GM23248 (cell line): Measurements from ENCODE around the gene SLC5A3. TPM values are rescaled to one million over a fixed set of nuclear protein-coding genes. Genes with fewer than 3 reads are reported as not detected.
A peak's percentile ranks its signal among the peaks of the same experiment; 100 is the strongest.

ENCODE experiments used
- DNase-seq: peaks from one replicate; pipeline ENCODE4 v3.0.0-alpha.2; 2015
- H2AFZ ChIP-seq: fragments of 200-600 bp; sonication (generic); 2 replicates; pipeline ENCODE4 v1.6.1; 2016; ENCODE audit warnings: antibody characterized with exemption
- H3F3A ChIP-seq: fragments of 200-600 bp; sonication (generic); 2 replicates; pipeline ENCODE4 v1.6.1; 2016; ENCODE audit warnings: mild to moderate bottlenecking, antibody characterized with exemption, mixed run types; ENCODE audit not compliant: insufficient read depth
- H3K27ac ChIP-seq: fragments of 200-600 bp; sonication (generic); 2 replicates; pipeline ENCODE4 v1.5.1; 2016; ENCODE audit warnings: mild to moderate bottlenecking
- H3K27me3 ChIP-seq: fragments of 200-600 bp; sonication (generic); replicated peaks from 2 replicates; pipeline ENCODE4 v1.6.1; 2016; ENCODE audit warnings: mild to moderate bottlenecking; ENCODE audit not compliant: insufficient read depth
- H3K36me3 ChIP-seq: fragments of 200-600 bp; sonication (generic); 2 replicates; pipeline ENCODE4 v1.6.1; 2016; ENCODE audit warnings: low read depth, mild to moderate bottlenecking
- H3K4me1 ChIP-seq: fragments of 200-600 bp; sonication (generic); 2 replicates; pipeline ENCODE4 v1.6.1; 2016; ENCODE audit warnings: mild to moderate bottlenecking; ENCODE audit not compliant: insufficient read depth
- H3K4me2 ChIP-seq: fragments of 200-600 bp; sonication (generic); one replicate; pipeline ENCODE4 v1.6.1; 2016; ENCODE audit warnings: mild to moderate bottlenecking; ENCODE audit not compliant: unreplicated experiment
- H3K4me3 ChIP-seq: fragments of 200-600 bp; sonication (generic); 2 replicates; pipeline ENCODE4 v1.5.1; 2016; ENCODE audit warnings: mild to moderate bottlenecking
- H3K79me2 ChIP-seq: fragments of 200-600 bp; sonication (generic); 2 replicates; pipeline ENCODE4 v1.6.1; 2016; ENCODE audit warnings: mild to moderate bottlenecking; ENCODE audit not compliant: insufficient read depth
- H3K9ac ChIP-seq: fragments of 200-600 bp; sonication (generic); 2 replicates; pipeline ENCODE4 v1.6.1; 2016; ENCODE audit warnings: mild to moderate bottlenecking
- H3K9me2 ChIP-seq: fragments of 200-600 bp; sonication (generic); 2 replicates; pipeline ENCODE4 v1.6.1; 2016; ENCODE audit warnings: mixed run types, mild to moderate bottlenecking, moderate library complexity; ENCODE audit not compliant: insufficient read depth
- H3K9me3 ChIP-seq: fragments of 200-600 bp; sonication (generic); one replicate; pipeline ENCODE4 v1.6.1; 2017; ENCODE audit warnings: low read depth
- H4K20me1 ChIP-seq: fragments of 200-600 bp; sonication (generic); 2 replicates; pipeline ENCODE4 v1.6.0; 2016; ENCODE audit not compliant: insufficient read depth
- EZH2 ChIP-seq: fragments of 200-600 bp; sonication (generic); IDR thresholded peaks from 2 replicates; pipeline ENCODE4 v1.6.1; 2018; ENCODE audit warnings: antibody characterized with exemption, mild to moderate bottlenecking; ENCODE audit not compliant: insufficient read depth, poor library complexity, severe bottlenecking
- EZH2phosphoT487 ChIP-seq: fragments of 200-600 bp; sonication (generic); IDR thresholded peaks from 2 replicates; pipeline ENCODE4 v1.6.1; 2018; ENCODE audit warnings: antibody characterized with exemption, moderate library complexity, mild to moderate bottlenecking, low read depth; ENCODE audit not compliant: insufficient read depth
- WGBS, 2 experiments: methylation state at CpG; one replicate each; pipeline ENCODE4 v1.1.6; 2015 to 2017; ENCODE audit warnings: low lambda C conversion rate in 2 of 2, low coverage in 1 of 2; ENCODE audit errors: missing lambda C conversion rate in 2 of 2; 5-methylcytosine and 5-hydroxymethylcytosine counted together
- in situ Hi-C: fragments of 300-500 bp; cut with MboI; formaldehyde crosslinking; loops from 2 replicates; pipeline ENCODE4 v1.15.0; 2020
- polyA plus RNA-seq: library from polyadenylated mRNA; unstranded; fragments of >200 nt; fragmentation: Nextera tagmentation; extraction: Ambion mirVana; gene quantifications from 2 replicates; pipeline ENCODE4 v1.2.1, GENCODE V29; 2016
- total RNA-seq: library from RNA; depleted of rRNA; stranded (reverse); fragments of >200 nt; shearing (Covaris generic); gene quantifications from 2 replicates; pipeline ENCODE4 v1.2.3, GENCODE V29; 2014; rRNA removed

Gene SLC5A3
- total RNA-seq (9.5 and 10.8 TPM in 2 replicates), polyA plus RNA-seq (2.6 and 3.0 TPM in 2 replicates)

DNA sequence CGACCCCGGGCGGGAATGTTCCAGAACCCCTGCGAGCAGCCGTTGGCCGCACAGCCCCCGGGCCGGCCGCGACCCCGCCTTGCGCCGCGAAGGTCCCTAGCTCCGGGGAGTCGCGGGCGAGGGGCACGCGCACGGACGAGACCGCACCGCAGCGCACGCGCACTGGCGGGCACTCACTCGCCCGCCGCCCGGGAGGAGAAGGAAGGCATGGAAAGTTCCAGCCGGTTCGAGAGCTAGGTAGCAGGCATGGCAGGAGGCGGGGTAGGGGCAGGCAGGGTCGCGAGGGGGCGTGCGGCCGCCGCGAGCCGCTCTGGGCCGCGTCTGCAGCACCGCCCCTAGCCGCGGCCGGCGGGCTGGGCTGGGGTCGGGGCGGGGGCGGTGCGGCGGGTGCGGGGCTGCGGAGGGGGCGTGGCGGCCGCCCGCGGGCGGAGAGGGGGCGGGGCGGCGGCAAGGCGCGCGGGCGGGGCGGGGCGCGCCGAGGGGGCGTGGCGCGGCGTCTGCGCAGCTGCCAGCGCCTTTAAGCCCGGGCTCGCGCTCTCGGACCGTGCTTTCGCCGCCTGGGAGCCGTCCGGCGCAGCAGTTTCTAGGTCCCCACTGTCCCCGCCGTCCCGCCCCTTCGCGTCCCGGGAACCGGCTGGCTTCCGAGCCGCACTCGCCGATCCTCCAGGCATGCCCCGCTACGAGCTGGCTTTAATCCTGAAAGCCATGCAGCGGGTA, at the start of gene SLC5A3, which contains the start of gene MRPS6:
Gene SLC5A3, plus strand, starts transcription at position 547 of the 717 bp plus-strand sequence. CDS start 21,621 bp downstream, outside the sequence.
Gene MRPS6, plus strand, starts transcription at position 547 of the 717 bp plus-strand sequence. Its CDS starts 123 bp downstream, at position 670.
- WGBS, 2 experiments: 1 to 2% methylated on average over 54 to 55 of the region's 104 CpGs
- peak; percentile 95 for DNase-seq

DNA sequence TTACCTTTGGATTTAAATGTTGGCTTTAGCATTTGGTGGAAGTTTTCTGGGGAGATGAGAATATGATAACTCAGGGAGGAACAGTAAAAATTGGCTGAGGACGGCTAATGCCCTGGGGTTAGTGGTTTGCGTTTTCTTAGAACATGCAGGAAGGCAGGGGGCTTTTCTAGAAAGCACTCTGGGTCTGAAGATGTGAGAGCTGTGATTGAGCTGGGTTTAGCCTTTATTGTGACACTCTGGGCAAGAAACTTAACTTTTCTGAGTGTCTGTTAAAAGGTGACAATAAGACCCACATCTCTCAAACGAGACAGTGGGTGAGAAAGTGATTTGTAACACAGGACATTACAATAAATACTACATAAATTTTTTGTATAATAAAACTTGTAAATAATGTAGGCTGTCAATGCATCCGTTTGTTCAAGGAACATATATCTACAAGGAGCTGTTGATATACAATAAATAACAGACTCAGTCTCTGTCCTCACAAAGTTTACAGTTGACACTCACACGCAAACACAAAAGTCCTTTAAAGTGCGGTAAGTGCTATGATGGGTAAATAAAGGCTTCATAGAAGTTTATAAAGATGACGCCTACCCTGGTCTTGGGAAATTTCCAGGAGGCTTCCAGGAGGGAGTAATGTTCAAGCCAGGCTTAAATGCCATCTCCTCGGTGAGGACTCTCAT, 49.5 kb upstream of the SLC5A3 start:
- H3K36me3 ChIP-seq: no peaks in the 10 kb centered on the region
- no peak overlapping the region for H3K4me3 ChIP-seq
- in situ Hi-C loops: no loop called here
- H3K79me2 ChIP-seq: no peaks in the 10 kb centered on the region
- no peak for DNase-seq
- H2AFZ ChIP-seq: no peak overlapping the region
- H3F3A ChIP-seq: peaks cover 16% of the 10 kb centered on the region; the same call in 1 of the 2 replicates
- no peak overlapping the region for H3K4me2 ChIP-seq
- H3K27me3 ChIP-seq: no peaks in the 10 kb centered on the region
- H3K9ac ChIP-seq: no peak overlapping the region
- H3K9me3 ChIP-seq: no peaks in the 10 kb centered on the region
- WGBS, 2 experiments: 87 to 88% methylated on average over 8 of the region's 8 CpGs
- H3K27ac ChIP-seq: no peak overlapping the region
- TF ChIP-seq EZH2 (no peak), EZH2phosphoT487 (no peak)
- H3K9me2 ChIP-seq: no peaks in the 10 kb centered on the region
- no peaks in the 10 kb centered on the region for H4K20me1 ChIP-seq
- peaks cover 27% of the 10 kb centered on the region for H3K4me1 ChIP-seq

More for the DNA sequence above, at the start of gene SLC5A3, which contains the start of gene MRPS6:
- Histone ChIP-seq H3F3A (peaks cover 10% of the 10 kb centered on the region; the same call in 1 of the 2 replicates), H3K4me2 (peak within 1 kb of the TSS; percentile 90), H3K36me3 (no peaks in the 10 kb centered on the region), H3K79me2 (peaks cover 42% of the 10 kb centered on the region), H3K4me1 (peaks cover 24% of the 10 kb centered on the region), H3K9ac (peak within 1 kb of the TSS; percentile 80), H3K4me3 (peak within 1 kb of the TSS; percentile 78), H2AFZ (peak within 1 kb of the TSS; percentile 89), H3K9me3 (no peaks in the 10 kb centered on the region), H3K27ac (peak within 1 kb of the TSS; percentile 44), H4K20me1 (0 out of 2 replicates have a peak, but pooled peaks cover 4% of the 10 kb centered on the region), H3K9me2 (no peaks in the 10 kb centered on the region), H3K27me3 (no peaks in the 10 kb centered on the region)
- TF ChIP-seq EZH2phosphoT487: no peak
- TF ChIP-seq EZH2: no peak
- in situ Hi-C loops: no loop called here

DNA sequence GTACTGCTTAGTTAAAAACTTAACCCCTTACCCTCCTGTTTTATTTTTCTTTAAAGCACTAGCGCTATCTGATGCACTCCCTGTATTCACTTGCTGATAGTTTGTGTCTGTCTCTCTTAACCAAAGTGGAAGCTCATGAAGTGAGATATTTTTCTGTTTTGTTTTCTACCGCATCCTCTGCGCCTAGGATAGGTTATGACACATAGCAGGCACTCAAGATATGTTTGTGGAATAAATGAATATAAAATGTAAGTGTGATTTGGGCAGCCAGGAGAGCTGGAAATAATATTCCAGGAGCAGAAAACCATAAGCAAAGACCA, 49.0 kb upstream of the SLC5A3 start:
- no peaks in the 10 kb centered on the region for H3K27me3 ChIP-seq
- WGBS, 2 experiments: 92 to 98% methylated on average over 3 of the region's 3 CpGs
- no peak overlapping the region for H2AFZ ChIP-seq
- no peak overlapping the region for H3K9ac ChIP-seq
- no peaks in the 10 kb centered on the region for H3K9me3 ChIP-seq
- H3K9me2 ChIP-seq: no peaks in the 10 kb centered on the region
- peaks cover 16% of the 10 kb centered on the region; the same call in 1 of the 2 replicates for H3F3A ChIP-seq
- in situ Hi-C loops: no loop called here
- peaks cover 29% of the 10 kb centered on the region for H3K4me1 ChIP-seq
- DNase-seq: no peak
- no peaks in the 10 kb centered on the region for H3K79me2 ChIP-seq
- H3K4me2 ChIP-seq: no peak overlapping the region
- no peak overlapping the region for H3K4me3 ChIP-seq
- H3K27ac ChIP-seq: no peak overlapping the region
- no peaks in the 10 kb centered on the region for H3K36me3 ChIP-seq
- no peaks in the 10 kb centered on the region for H4K20me1 ChIP-seq
- TF ChIP-seq EZH2phosphoT487: no peak
- TF ChIP-seq EZH2: no peak

DNA sequence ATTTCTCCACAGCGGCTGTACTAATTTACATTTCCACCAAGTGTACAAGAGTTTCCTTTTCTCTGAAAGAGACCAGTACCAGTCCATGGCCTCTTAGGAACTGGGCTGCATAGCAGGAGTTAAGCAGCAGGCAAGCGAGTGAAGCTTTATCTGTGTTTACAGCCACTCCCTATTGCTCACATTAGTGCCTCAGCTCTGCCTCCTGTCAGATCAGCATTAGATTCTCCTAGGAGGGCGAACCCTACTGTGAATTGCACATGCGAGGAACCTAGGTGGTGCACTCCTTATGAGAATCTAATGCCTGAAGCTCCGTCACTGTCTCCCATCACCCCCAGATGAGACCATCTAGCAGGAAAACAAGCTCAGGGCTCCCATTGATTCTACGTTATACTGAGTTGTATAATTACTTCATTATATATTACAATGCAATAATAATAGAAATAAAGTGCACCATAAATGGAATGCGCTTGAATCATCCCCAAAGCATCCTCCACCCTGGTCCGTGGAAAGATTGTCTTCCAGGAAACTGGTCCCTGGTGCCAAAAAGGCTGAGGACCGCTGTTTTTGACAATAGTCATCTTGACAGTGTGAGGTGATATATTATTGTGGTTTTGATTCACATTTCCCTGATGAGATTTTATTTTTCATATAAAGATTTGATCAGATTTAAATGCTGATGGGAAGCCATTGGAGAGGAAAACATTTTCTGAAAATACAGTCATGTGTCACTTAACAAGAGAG, 45.5 kb upstream of the SLC5A3 start:
- TF ChIP-seq EZH2phosphoT487 (no peak), EZH2 (no peak)

More for the DNA sequence above, 45.5 kb upstream of the SLC5A3 start:
- Histone ChIP-seq H2AFZ (0 out of 2 replicates have a peak overlapping the region, but pooled peaks have one; percentile 43), H3F3A (peaks cover 16% of the 10 kb centered on the region; the same call in 1 of the 2 replicates), H3K4me3 (peak overlapping the region; percentile 7; the same call in 1 of the 2 replicates), H3K27me3 (no peaks in the 10 kb centered on the region), H3K36me3 (no peaks in the 10 kb centered on the region), H3K4me1 (peaks cover 30% of the 10 kb centered on the region), H3K9me3 (no peaks in the 10 kb centered on the region), H4K20me1 (no peaks in the 10 kb centered on the region), H3K27ac (0 out of 2 replicates have a peak overlapping the region, but pooled peaks have one; percentile 12), H3K9me2 (no peaks in the 10 kb centered on the region), H3K9ac (no peak overlapping the region), H3K79me2 (no peaks in the 10 kb centered on the region), H3K4me2 (peak overlapping the region; percentile 45)
- peak; percentile 60 for DNase-seq
- 55 to 58% methylated on average over 9 of the region's 9 CpGs for WGBS, 2 experiments
- in situ Hi-C loops: no loop called here
